Mesendoderm (in vitro differentiated cells): Measurements from ENCODE around the gene MARCKS.
A peak's percentile ranks its signal among the peaks of the same experiment; 100 is the strongest.
"Not testable (repeated sequence)": the region's sequence is repeated elsewhere in the genome, so short reads cannot be mapped to it uniquely, and the experiment has no call there.

ENCODE experiments used
- DNase-seq: peaks from one replicate; pipeline ENCODE4 v3.0.0; 2013
- H2AK5ac ChIP-seq: 2 replicates; pipeline ENCODE4 v1.6.1; 2013; ENCODE audit warnings: low read length, inconsistent platforms
- H2BK120ac ChIP-seq: 2 replicates; pipeline ENCODE4 v1.6.1; 2013; ENCODE audit warnings: low read depth, mild to moderate bottlenecking, low read length, moderate library complexity, mixed read lengths
- H2BK15ac ChIP-seq: replicated peaks from 2 replicates; pipeline ENCODE4 v1.6.1; 2013; ENCODE audit warnings: low read depth, mild to moderate bottlenecking, moderate library complexity
- H2BK5ac ChIP-seq: 2 replicates; pipeline ENCODE4 v1.6.1; 2013; ENCODE audit warnings: low read length, inconsistent platforms
- H3K18ac ChIP-seq: 2 replicates; pipeline ENCODE4 v1.6.1; 2013; ENCODE audit warnings: mild to moderate bottlenecking, low read length, mixed read lengths
- H3K23ac ChIP-seq: one replicate; pipeline ENCODE4 v1.6.1; 2013; ENCODE audit warnings: low read length
- H3K27ac ChIP-seq: 2 replicates; pipeline ENCODE4 v1.5.1; 2013; ENCODE audit warnings: low read depth, mild to moderate bottlenecking, inconsistent platforms, low read length, moderate library complexity
- H3K27me3 ChIP-seq: 2 replicates; pipeline ENCODE4 v1.6.1; 2013; ENCODE audit warnings: low read length, control low read depth, mild to moderate bottlenecking, inconsistent platforms; ENCODE audit not compliant: insufficient read depth, poor library complexity
- H3K36me3 ChIP-seq: 2 replicates; pipeline ENCODE4 v1.6.1; 2013; ENCODE audit warnings: low read length, inconsistent platforms; ENCODE audit not compliant: control insufficient read depth, insufficient read depth
- H3K4ac ChIP-seq: one replicate; pipeline ENCODE4 v1.6.1; 2013; ENCODE audit warnings: low read depth, mild to moderate bottlenecking, low read length, moderate library complexity
- H3K4me1 ChIP-seq: 2 replicates; pipeline ENCODE4 v1.6.1; 2013; ENCODE audit warnings: low read depth, low read length, inconsistent platforms; ENCODE audit not compliant: control insufficient read depth
- H3K4me2 ChIP-seq: 2 replicates; pipeline ENCODE4 v1.6.1; 2013; ENCODE audit warnings: low read length
- H3K4me3 ChIP-seq: 2 replicates; pipeline ENCODE4 v1.5.1; 2013; ENCODE audit warnings: mild to moderate bottlenecking, low read length
- H3K56ac ChIP-seq: one replicate; pipeline ENCODE4 v1.6.1; 2013; ENCODE audit warnings: low read length
- H3K79me1 ChIP-seq: 2 replicates; pipeline ENCODE4 v1.6.1; 2013; ENCODE audit warnings: low read length, inconsistent platforms
- H3K79me2 ChIP-seq: 2 replicates; pipeline ENCODE4 v1.6.1; 2013; ENCODE audit warnings: mild to moderate bottlenecking, low read length; ENCODE audit not compliant: control insufficient read depth, insufficient read depth
- H3K9ac ChIP-seq: 2 replicates; pipeline ENCODE4 v1.6.1; 2013; ENCODE audit warnings: low read length, inconsistent platforms
- H4K5ac ChIP-seq: one replicate; pipeline ENCODE4 v1.6.1; 2013; ENCODE audit warnings: low read length
- H4K8ac ChIP-seq: one replicate; pipeline ENCODE4 v1.6.1; 2013; ENCODE audit warnings: low read depth, mild to moderate bottlenecking, control low read depth, low read length, moderate library complexity
- whole genome bisulfite sequencing: extraction: QIAGEN DNeasy Blood & Tissue Kit; methylation state at CpG from one replicate; pipeline ENCODE4 v1.1.7; 2013; ENCODE audit warnings: low lambda C conversion rate, missing lambda C conversion rate; ENCODE audit not compliant: insufficient coverage; ENCODE audit errors: extremely low coverage; 5-methylcytosine and 5-hydroxymethylcytosine counted together

MARCKS gene

GRCh38 chr6:113903666-113904330 is 46.7 kb downstream of the MARCKS start:
- H2BK15ac ChIP-seq, result no peak overlapping the region
- H3K27me3 ChIP-seq, result no peaks in the 10 kb centered on the region
- H3K27ac ChIP-seq, result no peak overlapping the region
- H3K79me2 ChIP-seq, result no peaks in the 10 kb centered on the region
- H3K79me1 ChIP-seq, result no peaks in the 10 kb centered on the region
- no peak overlapping the region for H2BK5ac ChIP-seq
- H3K56ac ChIP-seq, result no peak overlapping the region
- no peak overlapping the region for H3K4me2 ChIP-seq
- no peak overlapping the region for H3K18ac ChIP-seq
- peak; percentile 28 for DNase-seq
- no peak overlapping the region for H3K23ac ChIP-seq
- H3K9ac ChIP-seq, result no peak overlapping the region
- no peak overlapping the region for H3K4ac ChIP-seq
- H3K4me3 ChIP-seq, result no peak overlapping the region
- WGBS, result no CpG with 5 or more reads among the region's 9 CpGs
- no peaks in the 10 kb centered on the region for H3K4me1 ChIP-seq
- no peak overlapping the region for H2AK5ac ChIP-seq
- H4K5ac ChIP-seq, result no peak overlapping the region
- no peak overlapping the region for H4K8ac ChIP-seq
- H2BK120ac ChIP-seq, result no peak overlapping the region
- no peaks in the 10 kb centered on the region for H3K36me3 ChIP-seq

GRCh38 chr6:113907102-113907815 is 50.1 kb downstream of the MARCKS start:
- Histone ChIP-seq H3K79me2 (no peaks in the 10 kb centered on the region), H3K9ac (no peak overlapping the region), H2BK15ac (no peak overlapping the region), H2BK5ac (no peak overlapping the region), H3K27me3 (no peaks in the 10 kb centered on the region), H4K8ac (no peak overlapping the region), H2AK5ac (no peak overlapping the region), H4K5ac (no peak overlapping the region), H3K56ac (no peak overlapping the region), H3K4me2 (no peak overlapping the region), H3K27ac (no peak overlapping the region), H3K18ac (no peak overlapping the region), H3K4me1 (no peaks in the 10 kb centered on the region), H3K79me1 (no peaks in the 10 kb centered on the region), H3K23ac (no peak overlapping the region), H3K36me3 (no peaks in the 10 kb centered on the region), H3K4me3 (no peak overlapping the region), H2BK120ac (no peak overlapping the region), H3K4ac (no peak overlapping the region)
- WGBS, result no CpG with 5 or more reads among the region's 6 CpGs
- no peak for DNase-seq

DNA sequence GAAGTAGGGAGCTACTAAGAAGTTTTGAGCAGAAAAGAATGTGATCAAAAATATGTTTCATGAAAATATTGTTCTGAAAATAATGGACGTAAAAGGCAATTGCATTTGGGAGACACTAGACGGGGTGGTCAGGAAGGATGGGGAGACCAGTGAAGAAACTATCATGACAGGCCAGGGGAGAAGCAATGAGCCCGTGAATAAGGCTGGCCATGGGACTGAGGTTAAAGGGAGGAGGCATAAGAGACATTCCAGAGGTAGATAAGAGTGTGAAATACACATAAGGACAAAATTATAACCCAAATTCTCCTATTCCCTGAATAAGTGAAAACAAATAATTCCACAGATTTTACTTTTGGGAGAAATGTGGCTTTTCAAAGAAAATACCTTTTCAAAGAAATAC is 51.7 kb downstream of the MARCKS start:
- H4K8ac ChIP-seq, result no peak overlapping the region
- H2BK120ac ChIP-seq, result no peak overlapping the region
- H3K56ac ChIP-seq, result no peak overlapping the region
- H3K4me3 ChIP-seq, result no peak overlapping the region
- DNase-seq, result peak; percentile 29
- H3K36me3 ChIP-seq, result no peaks in the 10 kb centered on the region
- H3K79me2 ChIP-seq, result no peaks in the 10 kb centered on the region
- H2AK5ac ChIP-seq, result no peak overlapping the region
- H2BK15ac ChIP-seq, result no peak overlapping the region
- no peak overlapping the region for H3K23ac ChIP-seq
- no peak overlapping the region for H4K5ac ChIP-seq
- no peaks in the 10 kb centered on the region for H3K79me1 ChIP-seq
- no peak overlapping the region for H2BK5ac ChIP-seq
- no peak overlapping the region for H3K9ac ChIP-seq
- H3K4ac ChIP-seq, result no peak overlapping the region
- H3K18ac ChIP-seq, result no peak overlapping the region
- H3K4me1 ChIP-seq, result no peaks in the 10 kb centered on the region
- no peak overlapping the region for H3K4me2 ChIP-seq
- H3K27ac ChIP-seq, result no peak overlapping the region
- no CpG with 5 or more reads among the region's 3 CpGs for WGBS
- H3K27me3 ChIP-seq, result no peaks in the 10 kb centered on the region

DNA sequence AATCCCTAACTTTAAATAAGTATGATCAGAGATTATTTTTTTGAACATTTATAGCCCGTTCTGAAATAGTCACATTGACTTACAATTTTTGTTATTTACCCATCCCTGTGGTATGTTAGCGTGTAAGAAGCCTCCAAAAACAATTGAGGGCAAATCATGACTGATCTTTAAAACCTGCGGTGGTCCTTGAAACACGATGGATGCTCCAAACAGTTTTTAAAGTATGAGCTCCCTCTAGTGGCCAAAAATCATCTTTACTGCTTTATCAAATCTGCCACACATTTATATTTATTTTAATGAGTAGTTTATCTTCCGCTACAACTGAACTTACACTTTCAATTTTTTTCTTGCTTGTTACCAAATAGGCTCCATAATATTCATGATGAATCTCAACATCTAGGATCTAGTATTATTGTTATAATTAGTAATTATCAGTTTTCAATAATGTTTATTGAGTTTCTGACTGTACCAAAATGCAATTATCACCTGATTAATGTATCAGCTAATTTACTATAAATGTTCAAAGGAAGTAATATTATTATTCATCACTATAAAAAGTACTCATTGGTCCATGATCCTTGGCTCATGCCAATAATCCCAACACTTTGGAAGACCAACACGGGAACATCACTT is 52.2 kb downstream of the MARCKS start:
- H2AK5ac ChIP-seq, result no peak overlapping the region
- H3K79me1 ChIP-seq, result no peaks in the 10 kb centered on the region
- no peak overlapping the region for H2BK5ac ChIP-seq
- no peak overlapping the region for H3K9ac ChIP-seq
- H3K18ac ChIP-seq, result no peak overlapping the region
- no peak overlapping the region for H3K23ac ChIP-seq
- DNase-seq, result peak; percentile 71
- no peaks in the 10 kb centered on the region for H3K4me1 ChIP-seq
- H4K8ac ChIP-seq, result no peak overlapping the region
- no peaks in the 10 kb centered on the region for H3K79me2 ChIP-seq
- no peak overlapping the region for H2BK15ac ChIP-seq
- H3K36me3 ChIP-seq, result no peaks in the 10 kb centered on the region
- no peak overlapping the region for H2BK120ac ChIP-seq
- H3K4ac ChIP-seq, result no peak overlapping the region
- no peaks in the 10 kb centered on the region for H3K27me3 ChIP-seq
- no peak overlapping the region for H3K4me3 ChIP-seq
- H3K4me2 ChIP-seq, result no peak overlapping the region
- H3K27ac ChIP-seq, result no peak overlapping the region
- WGBS, result no CpG with 5 or more reads among the region's 6 CpGs
- H4K5ac ChIP-seq, result no peak overlapping the region
- no peak overlapping the region for H3K56ac ChIP-seq

DNA sequence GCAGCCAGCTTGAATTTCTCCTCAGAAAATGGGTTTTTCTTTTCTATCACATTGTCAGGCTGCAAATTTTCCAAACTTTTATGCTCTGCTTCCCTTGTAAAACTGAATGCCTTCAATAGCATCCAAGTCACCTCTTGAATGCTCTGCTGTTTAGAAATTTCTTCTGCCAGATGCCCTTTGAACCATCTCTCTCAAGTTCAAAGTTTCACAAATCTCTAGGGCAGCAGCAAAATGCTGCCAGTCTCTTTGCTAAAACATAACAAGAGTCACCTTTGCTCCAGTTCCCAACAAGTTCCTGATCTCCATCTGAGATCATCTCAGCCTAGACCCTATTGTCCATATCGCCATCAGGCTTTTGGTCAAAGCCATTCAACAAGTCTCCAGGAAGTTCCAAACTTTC is 53.1 kb downstream of the MARCKS start:
- not testable (repeated sequence) for H3K4me1 ChIP-seq, H3K4me2 ChIP-seq
- no CpG with 5 or more reads among the region's 1 CpG for WGBS

More for the DNA sequence above, 53.1 kb downstream of the MARCKS start:
- H4K8ac ChIP-seq, H3K27me3 ChIP-seq, H3K27ac ChIP-seq, H3K56ac ChIP-seq, H2BK120ac ChIP-seq, H3K18ac ChIP-seq, H2BK15ac ChIP-seq, H3K4me3 ChIP-seq, H3K4ac ChIP-seq, H4K5ac ChIP-seq, H3K79me2 ChIP-seq, H3K36me3 ChIP-seq, DNase-seq, H3K23ac ChIP-seq, H2BK5ac ChIP-seq, H2AK5ac ChIP-seq, H3K9ac ChIP-seq, H3K79me1 ChIP-seq: not testable (repeated sequence)
